ENCODE data around the gene LFNG.

GRCh38 chr7:2480070-2480408, 39.5 kb upstream of the LFNG start:
- TF ChIP-seq CTCF (IDR thresholded peaks at IDR 0.05): no peak
- no peak for TF ChIP-seq EZH2 (IDR thresholded peaks at IDR 0.05)
- TF ChIP-seq EZH2phosphoT487 (IDR thresholded peaks at IDR 0.05): no peak

Measured in neural progenitor cell (in vitro differentiated cells).